HepG2 (cell line): ENCODE measurements around the gene CCNF. TPM values are rescaled to one million over a fixed set of nuclear protein-coding genes. Genes with fewer than 3 reads are reported as not detected.

ENCODE experiments used
- ATAC-seq: fragments of 200-7000 bp; cut with Tn5 transposase; 3 replicates; pipeline ENCODE4 v1.9.1; 2020; ENCODE audit warnings: mild to moderate bottlenecking, moderate library complexity
- BruUV-seq: library from RNA; stranded (reverse); fragments of 400-500 nt; replicated peaks from 2 replicates; lab custom pipeline; 2021; lab: Mats Ljungman, UMichigan
- CTCF ChIA-PET: fragments of 300-600 bp; formaldehyde crosslinking; extraction: SDS; loops from one replicate; lab custom pipeline; 2021; ENCODE audit warnings: low total read pairs, inconsistent platforms, low intra/inter-chr PET ratio; lab: Yijun Ruan, JAX
- POLR2A ChIA-PET: fragments of 350-600 bp; sonication (Branson Sonifier 250); formaldehyde crosslinking; loops from one replicate; lab custom pipeline; 2020; ENCODE audit warnings: antibody characterized with exemption, inconsistent platforms; lab: Yijun Ruan, JAX
- DNase-seq: peaks from one replicate; pipeline ENCODE4 v3.0.0-alpha.2; 2015; ENCODE audit warnings: low spot score
- FAIRE-seq: peaks from 3 replicates; lab custom pipeline; 2011; peaks lifted over from hg19 to GRCh38; lab: Jason Lieb, UNC
- H2AFZ ChIP-seq: one replicate; pipeline ENCODE4 v1.6.1; 2011; ENCODE audit warnings: low read length, inconsistent platforms
- H3K27ac ChIP-seq: fragments of 300-600 bp; 3 replicates; pipeline ENCODE4 v1.8.0; 2011; ENCODE audit warnings: mixed run types, mild to moderate bottlenecking, mixed read lengths, low read length, inconsistent platforms; ENCODE audit not compliant: insufficient read depth; ENCODE audit errors: extremely low read length
- H3K27me3 ChIP-seq, 2 experiments: fragments of 200-600 bp in 1 of 2; 2 replicates in 1 of 2; 3 replicates in 1 of 2; pipeline versions ENCODE4 v1.6.0 to v1.8.0; 2011; ENCODE audit warnings: low read length in 2 of 2, mild to moderate bottlenecking in 2 of 2, moderate library complexity in 2 of 2, inconsistent platforms in 1 of 2; ENCODE audit not compliant: insufficient read depth in 2 of 2, control insufficient read depth in 1 of 2
- H3K36me3 ChIP-seq, 2 experiments: fragments of 200-600 bp in 1 of 2; replicated peaks in 1 of 2; 2 replicates in 1 of 2; 3 replicates in 1 of 2; pipeline versions ENCODE4 v1.5.1 to v1.8.0; 2011; ENCODE audit warnings: low read length in 2 of 2, inconsistent platforms in 1 of 2; ENCODE audit not compliant: insufficient read depth in 2 of 2, control insufficient read depth in 1 of 2
- H3K4me1 ChIP-seq: 2 replicates; pipeline ENCODE4 v1.5.1; 2012; ENCODE audit warnings: low read length, inconsistent platforms; ENCODE audit not compliant: insufficient read depth
- H3K4me2 ChIP-seq: 2 replicates; pipeline ENCODE4 v1.6.0; 2011; ENCODE audit warnings: low read depth, low read length, inconsistent platforms
- H3K4me3 ChIP-seq, 3 experiments: fragments of 200-600 bp in 1 of 3; sonication (generic), shearing (Covaris generic) in 1 of 3; replicated peaks in 1 of 3; 2 replicates each; pipeline ENCODE4 v1.5.1; 2011 to 2016; ENCODE audit warnings: low read length in 3 of 3, inconsistent platforms in 2 of 3, low read depth in 2 of 3, mild to moderate bottlenecking in 2 of 3, control low read depth in 1 of 3, mixed read lengths in 1 of 3; ENCODE audit not compliant: insufficient read depth in 1 of 3
- H3K79me2 ChIP-seq: one replicate; pipeline ENCODE4 v1.6.1; 2011; ENCODE audit warnings: low read length, inconsistent platforms; ENCODE audit not compliant: insufficient read depth
- H3K9ac ChIP-seq: 2 replicates; pipeline ENCODE4 v1.6.0; 2011; ENCODE audit warnings: mild to moderate bottlenecking, low read depth, low read length, inconsistent platforms; ENCODE audit not compliant: insufficient read depth
- H3K9me3 ChIP-seq: 2 replicates; pipeline ENCODE4 v1.5.1; 2012; ENCODE audit warnings: mild to moderate bottlenecking, low read length
- H4K20me1 ChIP-seq: 2 replicates; pipeline ENCODE4 v1.6.0; 2011; ENCODE audit warnings: inconsistent platforms, mild to moderate bottlenecking, low read length, moderate library complexity; ENCODE audit not compliant: insufficient read depth
- AGO1 ChIP-seq: fragments of 200-400 bp; formaldehyde crosslinking; IDR thresholded peaks from 2 replicates; pipeline ENCODE4 v1.6.1; 2017; ENCODE audit warnings: mild to moderate bottlenecking, low read depth, low read length, moderate library complexity; ENCODE audit not compliant: poor library complexity, severe bottlenecking
- ARNT2 ChIP-seq: sonication (generic); formaldehyde crosslinking; IDR thresholded peaks from 2 replicates; pipeline ENCODE4 v1.8.0; 2022; ENCODE audit warnings: mild to moderate bottlenecking, low read depth, missing genetic modification reagents, moderate library complexity
- ATF7 ChIP-seq, 2 experiments: fragments of 450-650 bp in 1 of 2; sonication (generic) in 1 of 2; formaldehyde crosslinking in 1 of 2; IDR thresholded peaks; 2 replicates each; pipeline versions ENCODE4 v1.4.0 to v1.6.1; 2016 to 2020; ENCODE audit warnings: antibody characterized with exemption in 1 of 2, mild to moderate bottlenecking in 1 of 2, missing genetic modification reagents in 1 of 2
- CBFB ChIP-seq: sonication (generic); formaldehyde crosslinking; IDR thresholded peaks from 2 replicates; pipeline ENCODE4 v1.4.0; 2020; ENCODE audit warnings: missing genetic modification reagents
- CHCHD3 ChIP-seq: sonication (generic); formaldehyde crosslinking; IDR thresholded peaks from 2 replicates; pipeline ENCODE4 v1.8.0; 2022; ENCODE audit warnings: mild to moderate bottlenecking, missing genetic modification reagents, moderate library complexity
- DR1 ChIP-seq: sonication (generic); formaldehyde crosslinking; IDR thresholded peaks from 2 replicates; pipeline ENCODE4 v1.8.0; 2021; ENCODE audit warnings: mild to moderate bottlenecking, missing genetic modification reagents, inconsistent platforms
- HOXD1 ChIP-seq: sonication (generic); formaldehyde crosslinking; IDR thresholded peaks from 2 replicates; pipeline ENCODE4 v1.5.0; 2020; ENCODE audit warnings: missing genetic modification reagents
- KDM5B ChIP-seq: sonication (generic); formaldehyde crosslinking; IDR thresholded peaks from 2 replicates; pipeline ENCODE4 v1.4.0; 2020; ENCODE audit warnings: missing genetic modification reagents, mild to moderate bottlenecking, borderline replicate concordance
- NR2F6 ChIP-seq, 2 experiments: IDR thresholded peaks; 2 replicates each; pipeline ENCODE4 v1.6.1; 2016; ENCODE audit warnings: antibody characterized with exemption in 1 of 2, mild to moderate bottlenecking in 1 of 2
- TMF1 ChIP-seq: sonication (generic); formaldehyde crosslinking; IDR thresholded peaks from 2 replicates; pipeline ENCODE4 v1.8.1; 2022; ENCODE audit warnings: low read depth, missing genetic modification reagents
- ZNF672 ChIP-seq: sonication (generic); formaldehyde crosslinking; IDR thresholded peaks from 2 replicates; pipeline ENCODE4 v1.8.1; 2022; ENCODE audit warnings: missing genetic modification reagents
- ZSCAN30 ChIP-seq: sonication (generic); formaldehyde crosslinking; IDR thresholded peaks from 2 replicates; pipeline ENCODE4 v1.5.0; 2020; ENCODE audit warnings: mild to moderate bottlenecking, missing genetic modification reagents
- WGBS: methylation state at CpG from one replicate; pipeline ENCODE4 v1.1.6; 2017; ENCODE audit warnings: low lambda C conversion rate; 5-methylcytosine and 5-hydroxymethylcytosine counted together
- in situ Hi-C: cut with HindIII; loops from 2 replicates; pipeline ENCODE4 v1.10.0; 2017; ENCODE audit warnings: low pct_unique_long_range_greater_than_20kb; ENCODE audit not compliant: extremely low pct_ligation_motif_present
- intact Hi-C: fragments of 100-400 bp; cut with micrococcal nuclease; formaldehyde crosslinking; loops from one replicate; pipeline ENCODE4 v1.10.0; 2022; ENCODE audit not compliant: unreplicated experiment
- polyA plus RNA-seq, 8 experiments: library from polyadenylated mRNA; depleted of rRNA in 3 of 8; stranded (reverse) in 7 of 8; unstranded in 1 of 8; fragments of >200 nt; fragmentation: Illumina TruSeq in 4 of 8; extraction: Trizol in 4 of 8; gene quantifications; 2 replicates each; pipeline versions ENCODE4 v1.2.1 to v1.2.3, GENCODE V29; 2011 to 2016; ENCODE audit warnings: low read depth in 4 of 8, missing spikeins in 1 of 8, mixed read lengths in 1 of 8; ENCODE audit not compliant: insufficient read depth in 1 of 8
- total RNA-seq, 5 experiments: library from RNA; depleted of rRNA; stranded (reverse); fragments of >200 nt; fragmentation: Illumina TruSeq; extraction: Trizol; gene quantifications; 2 replicates each; pipeline ENCODE4 v1.2.3, GENCODE V29; 2016; ENCODE audit warnings: low read depth in 1 of 5
- TF ChIP-seq, protein P1 (sequence below): sonication (generic); formaldehyde crosslinking; IDR thresholded peaks from 2 replicates; pipeline ENCODE4 v1.5.1; 2020; ENCODE audit warnings: mild to moderate bottlenecking, missing genetic modification reagents, moderate library complexity
- TF ChIP-seq, protein P2 (sequence below): sonication (generic); formaldehyde crosslinking; IDR thresholded peaks from 2 replicates; pipeline ENCODE4 v1.5.0; 2020; ENCODE audit warnings: mild to moderate bottlenecking, missing genetic modification reagents, borderline replicate concordance

CCNF gene
- total and polyA plus RNA-seq, 2 of the 13 experiments (the other 11 are each of a cell fraction or from before 2014, with no cell fraction given): 6.4 to 22.8 TPM

DNA sequence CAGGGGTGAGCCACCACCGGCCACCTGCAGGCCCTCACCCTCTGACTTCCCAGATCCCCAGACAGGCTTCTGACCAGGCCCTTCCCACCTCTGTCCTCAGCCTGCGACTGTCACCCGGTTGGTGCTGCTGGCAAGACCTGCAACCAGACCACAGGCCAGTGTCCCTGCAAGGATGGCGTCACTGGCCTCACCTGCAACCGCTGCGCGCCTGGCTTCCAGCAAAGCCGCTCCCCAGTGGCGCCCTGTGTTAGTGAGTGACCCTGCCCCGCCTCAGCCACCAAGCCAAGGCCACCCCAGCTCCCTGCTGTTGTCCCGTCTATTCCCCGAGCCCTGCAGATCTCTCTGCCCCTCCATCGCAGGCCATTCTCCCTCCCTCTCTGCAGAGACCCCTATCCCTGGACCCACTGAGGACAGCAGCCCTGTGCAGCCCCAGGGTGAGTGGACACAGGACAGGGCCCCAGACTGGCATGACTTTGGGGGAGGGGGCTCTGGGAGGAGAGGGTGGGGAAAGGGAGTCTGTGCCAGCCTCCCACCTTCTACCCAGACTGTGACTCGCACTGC is 43.7 kb downstream of the CCNF start:
- in situ Hi-C loops (no loop called here), intact Hi-C loops (loop anchor here (5.0 kb wide), 1 partner anchor 41 kb away; no protein-coding TSS in a partner anchor)
- Histone ChIP-seq H3K9ac (no peak overlapping the region), H4K20me1 (peaks cover 14% of the 10 kb centered on the region), H3K36me3 (no peaks in the 10 kb centered on the region), H3K4me1 (peaks cover 74% of the 10 kb centered on the region), H3K79me2 (peaks cover 3% of the 10 kb centered on the region), H3K27ac (no peak overlapping the region), H3K4me2 (peak overlapping the region; percentile 89), H3K4me3 (peak overlapping the region; percentile 21 to 85 (median 38); a peak in 4 of 6 replicates), H3K27me3 (peaks cover 8 to 25% of the 10 kb centered on the region in 2 experiments), H2AFZ (no peak overlapping the region), H3K9me3 (no peaks in the 10 kb centered on the region)
- FAIRE-seq (no peak), DNase-seq (no peak), ATAC-seq (peak; percentile 34)
- 10% methylated on average over 11 of the region's 14 CpGs for WGBS
- ChIA-PET POLR2A (interaction anchor here (0.8 kb wide), 1 partner anchor 13 kb away, joined by 3 read pairs; the partner anchor contains the start of gene TEDC2), CTCF (no interaction called here)
- BruUV-seq: no TSS peak
- TF ChIP-seq, protein P1, sequence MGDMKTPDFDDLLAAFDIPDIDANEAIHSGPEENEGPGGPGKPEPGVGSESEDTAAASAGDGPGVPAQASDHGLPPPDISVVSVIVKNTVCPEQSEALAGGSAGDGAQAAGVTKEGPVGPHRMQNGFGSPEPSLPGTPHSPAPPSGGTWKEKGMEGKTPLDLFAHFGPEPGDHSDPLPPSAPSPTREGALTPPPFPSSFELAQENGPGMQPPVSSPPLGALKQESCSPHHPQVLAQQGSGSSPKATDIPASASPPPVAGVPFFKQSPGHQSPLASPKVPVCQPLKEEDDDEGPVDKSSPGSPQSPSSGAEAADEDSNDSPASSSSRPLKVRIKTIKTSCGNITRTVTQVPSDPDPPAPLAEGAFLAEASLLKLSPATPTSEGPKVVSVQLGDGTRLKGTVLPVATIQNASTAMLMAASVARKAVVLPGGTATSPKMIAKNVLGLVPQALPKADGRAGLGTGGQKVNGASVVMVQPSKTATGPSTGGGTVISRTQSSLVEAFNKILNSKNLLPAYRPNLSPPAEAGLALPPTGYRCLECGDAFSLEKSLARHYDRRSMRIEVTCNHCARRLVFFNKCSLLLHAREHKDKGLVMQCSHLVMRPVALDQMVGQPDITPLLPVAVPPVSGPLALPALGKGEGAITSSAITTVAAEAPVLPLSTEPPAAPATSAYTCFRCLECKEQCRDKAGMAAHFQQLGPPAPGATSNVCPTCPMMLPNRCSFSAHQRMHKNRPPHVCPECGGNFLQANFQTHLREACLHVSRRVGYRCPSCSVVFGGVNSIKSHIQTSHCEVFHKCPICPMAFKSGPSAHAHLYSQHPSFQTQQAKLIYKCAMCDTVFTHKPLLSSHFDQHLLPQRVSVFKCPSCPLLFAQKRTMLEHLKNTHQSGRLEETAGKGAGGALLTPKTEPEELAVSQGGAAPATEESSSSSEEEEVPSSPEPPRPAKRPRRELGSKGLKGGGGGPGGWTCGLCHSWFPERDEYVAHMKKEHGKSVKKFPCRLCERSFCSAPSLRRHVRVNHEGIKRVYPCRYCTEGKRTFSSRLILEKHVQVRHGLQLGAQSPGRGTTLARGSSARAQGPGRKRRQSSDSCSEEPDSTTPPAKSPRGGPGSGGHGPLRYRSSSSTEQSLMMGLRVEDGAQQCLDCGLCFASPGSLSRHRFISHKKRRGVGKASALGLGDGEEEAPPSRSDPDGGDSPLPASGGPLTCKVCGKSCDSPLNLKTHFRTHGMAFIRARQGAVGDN (CRISPR knock-in tag): peak; percentile 5; the same call in 1 of the 2 replicates
- TF ChIP-seq HOXD1 (CRISPR knock-in tag) (0 out of 2 replicates have a peak, but pooled peaks have one; percentile 45), TMF1 (CRISPR knock-in tag) (no peak), CBFB (CRISPR knock-in tag) (0 out of 2 replicates have a peak, but pooled peaks have one; percentile 35), CHCHD3 (CRISPR knock-in tag) (0 out of 2 replicates have a peak, but pooled peaks have one; percentile 28), KDM5B (CRISPR knock-in tag) (peak; percentile 65), ARNT2 (CRISPR knock-in tag) (0 out of 2 replicates have a peak, but pooled peaks have one; percentile 43), ZNF672 (CRISPR knock-in tag) (0 out of 2 replicates have a peak, but pooled peaks have one; percentile 3), AGO1 (peak; percentile 30), DR1 (CRISPR knock-in tag) (no peak), ZSCAN30 (CRISPR knock-in tag) (no peak), ATF7 (IDR thresholded peaks at IDR 0.05) (no peak), ATF7 (CRISPR knock-in tag; IDR thresholded peaks at IDR 0.05) (0 out of 2 replicates have a peak, but pooled peaks have one; percentile 39), NR2F6 (IDR thresholded peaks at IDR 0.05) (no peak), NR2F6 (CRISPR knock-in tag; IDR thresholded peaks at IDR 0.05) (0 out of 2 replicates have a peak, but pooled peaks have one; percentile 9)
- TF ChIP-seq, protein P2, sequence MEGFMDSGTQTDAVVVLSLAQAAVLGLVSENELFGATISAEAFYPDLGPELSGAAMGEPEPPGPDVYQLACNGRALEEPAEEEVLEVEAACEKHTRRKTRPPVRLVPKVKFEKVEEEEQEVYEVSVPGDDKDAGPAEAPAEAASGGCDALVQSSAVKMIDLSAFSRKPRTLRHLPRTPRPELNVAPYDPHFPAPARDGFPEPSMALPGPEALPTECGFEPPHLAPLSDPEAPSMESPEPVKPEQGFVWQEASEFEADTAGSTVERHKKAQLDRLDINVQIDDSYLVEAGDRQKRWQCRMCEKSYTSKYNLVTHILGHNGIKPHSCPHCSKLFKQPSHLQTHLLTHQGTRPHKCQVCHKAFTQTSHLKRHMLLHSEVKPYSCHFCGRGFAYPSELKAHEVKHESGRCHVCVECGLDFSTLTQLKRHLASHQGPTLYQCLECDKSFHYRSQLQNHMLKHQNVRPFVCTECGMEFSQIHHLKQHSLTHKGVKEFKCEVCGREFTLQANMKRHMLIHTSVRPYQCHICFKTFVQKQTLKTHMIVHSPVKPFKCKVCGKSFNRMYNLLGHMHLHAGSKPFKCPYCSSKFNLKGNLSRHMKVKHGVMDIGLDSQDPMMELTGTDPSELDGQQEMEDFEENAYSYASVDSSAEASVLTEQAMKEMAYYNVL: peak; percentile 5; the same call in 1 of the 2 replicates
